Stimulated activated naive B cell treated with anti-CD40 and anti-IgM and Interleukin-4, amounts not matched to agents 10 μg/mL and 1 μg/mL and 100 μg/mL, for 72 hours (primary cell): Measurements from ENCODE around the gene RACGAP1.

ENCODE experiments used
- ATAC-seq, 2 donors: fragments of 150-1000 bp; cut with Tn5 transposase; replicated peaks; 2 replicates each; pipeline ENCODE4 v1.10.0; 2021; ENCODE audit warnings: moderate library complexity in 1 of 2
- DNase-seq: peaks from one replicate; pipeline ENCODE4 v3.0.0; 2021
- H3K27ac Mint-ChIP-seq: one replicate; pipeline ENCODE4 v1.8.0; 2022; ENCODE audit warnings: mild to moderate bottlenecking, mixed read lengths
- H3K27me3 Mint-ChIP-seq, 2 donors: one replicate each; pipeline ENCODE4 v1.8.0; 2022; ENCODE audit warnings: mixed read lengths in 2 of 2
- H3K36me3 Mint-ChIP-seq, 2 donors: one replicate each; pipeline ENCODE4 v1.8.0; 2022; ENCODE audit warnings: mixed read lengths in 2 of 2, mild to moderate bottlenecking in 1 of 2
- H3K4me1 Mint-ChIP-seq, 2 donors: one replicate each; pipeline ENCODE4 v1.8.0; 2022; ENCODE audit warnings: mixed read lengths in 2 of 2, mild to moderate bottlenecking in 1 of 2
- H3K4me3 Mint-ChIP-seq, 2 donors: one replicate each; pipeline ENCODE4 v1.8.0; 2022; ENCODE audit warnings: mild to moderate bottlenecking in 2 of 2, mixed read lengths in 2 of 2, moderate library complexity in 1 of 2
- H3K9me3 Mint-ChIP-seq, 2 donors: one replicate each; pipeline ENCODE4 v1.8.0; 2022; ENCODE audit warnings: mixed read lengths in 2 of 2, mild to moderate bottlenecking in 1 of 2

RACGAP1 gene

DNA sequence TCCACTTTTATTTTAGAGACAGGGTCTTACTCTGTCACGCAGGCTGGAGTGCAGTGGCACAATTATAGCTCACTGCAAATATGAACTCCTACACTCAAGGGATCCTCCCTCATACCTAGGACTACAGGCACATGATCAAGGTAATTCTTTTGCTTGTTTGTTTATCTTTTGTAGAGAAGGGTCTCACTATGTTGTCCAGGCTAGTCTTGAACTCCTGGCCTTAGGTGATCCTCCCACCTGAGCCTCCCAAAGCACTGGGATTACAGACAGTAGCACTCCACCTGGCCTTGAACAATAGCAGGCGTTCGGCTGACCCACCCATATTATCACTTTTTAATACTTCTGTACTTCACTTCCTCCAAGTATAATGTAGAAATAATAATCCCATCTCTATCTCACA lies 1.4 kb upstream of the RACGAP1 start:
- no peak for DNase-seq
- Mint-ChIP-seq H3K4me1 (peaks cover 5 to 23% of the 10 kb centered on the region in 2 donors), H3K36me3 (peaks cover 0 to 3% of the 10 kb centered on the region in 2 donors), H3K27ac (no peak overlapping the region), H3K4me3 (no peak overlapping the region), H3K27me3 (no peaks in the 10 kb centered on the region), H3K9me3 (peaks cover 2 to 4% of the 10 kb centered on the region in 2 donors)
- no peak for ATAC-seq

DNA sequence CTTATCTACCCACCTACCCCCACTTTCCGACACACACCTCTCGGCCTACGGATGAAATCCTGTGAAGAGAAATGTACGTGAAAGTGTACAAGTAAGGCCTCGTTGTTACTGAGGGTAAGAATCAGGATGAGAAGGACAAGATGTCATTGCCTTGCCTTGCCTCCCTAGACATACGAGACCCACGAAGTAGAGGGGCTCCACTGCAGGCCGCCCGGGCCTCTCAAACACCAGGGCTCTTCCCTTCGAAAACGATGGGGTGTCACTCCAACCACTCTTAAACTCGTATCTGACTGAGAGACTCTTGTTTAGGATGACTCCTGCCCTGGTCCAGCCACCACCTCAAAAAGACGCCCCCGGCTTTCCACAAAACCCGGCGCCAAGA lies 498 bp downstream of the RACGAP1 start:
- DNase-seq (no peak), ATAC-seq (peak; percentile 23 to 33)
- Mint-ChIP-seq H3K9me3 (peaks cover 2 to 4% of the 10 kb centered on the region in 2 donors), H3K4me1 (peaks cover 5 to 23% of the 10 kb centered on the region in 2 donors), H3K4me3 (peak overlapping the region; percentile 95 to 100), H3K27ac (peak overlapping the region; percentile 91), H3K27me3 (no peaks in the 10 kb centered on the region), H3K36me3 (peaks cover 0 to 3% of the 10 kb centered on the region in 2 donors)

DNA sequence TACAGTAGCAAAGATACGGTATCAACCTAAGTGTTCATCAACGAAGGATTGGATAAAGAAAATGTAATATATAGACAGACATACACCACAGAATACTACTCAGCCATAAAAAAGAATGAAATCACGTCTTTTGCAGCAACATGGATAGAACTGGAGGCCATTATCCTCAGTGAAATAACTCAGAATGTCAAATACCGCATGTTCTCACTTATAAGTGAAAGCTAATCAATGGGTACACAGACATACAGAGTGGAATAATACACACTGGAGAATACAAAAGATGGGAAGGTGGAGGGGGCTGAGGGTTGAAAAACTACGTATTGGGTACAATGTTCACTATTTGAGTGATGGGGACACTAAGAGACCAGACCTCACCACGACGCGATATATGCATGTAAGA lies 1.1 kb downstream of the RACGAP1 start:
- no peaks in the 10 kb centered on the region for H3K27me3 Mint-ChIP-seq
- no peak for ATAC-seq
- peaks cover 2 to 4% of the 10 kb centered on the region in 2 donors for H3K9me3 Mint-ChIP-seq
- H3K4me1 Mint-ChIP-seq, result peaks cover 5 to 23% of the 10 kb centered on the region in 2 donors
- peak overlapping the region; percentile 95 to 100 for H3K4me3 Mint-ChIP-seq
- peaks cover 0 to 3% of the 10 kb centered on the region in 2 donors for H3K36me3 Mint-ChIP-seq
- DNase-seq, result no peak
- H3K27ac Mint-ChIP-seq, result peak overlapping the region; percentile 91

DNA sequence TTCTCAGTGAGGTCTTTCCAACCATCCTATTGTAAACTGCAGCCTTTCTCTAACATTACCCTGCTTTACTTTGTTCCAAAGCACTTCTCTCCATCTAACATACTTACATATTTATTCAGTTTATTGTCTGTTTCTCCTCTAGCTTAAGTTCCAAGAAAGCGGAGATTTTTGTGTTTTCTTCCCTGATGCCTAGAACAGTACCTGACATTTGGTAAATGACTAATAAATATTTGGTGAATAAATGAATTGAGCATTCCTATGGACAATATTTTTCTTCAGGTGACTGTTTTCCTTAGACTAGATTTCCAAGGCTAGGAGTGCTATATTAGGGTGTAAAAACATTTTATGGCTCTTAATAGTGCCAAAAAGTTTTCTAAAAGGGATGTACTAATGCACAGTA lies 2.4 kb downstream of the RACGAP1 start:
- DNase-seq (no peak), ATAC-seq (no peak)

DNA sequence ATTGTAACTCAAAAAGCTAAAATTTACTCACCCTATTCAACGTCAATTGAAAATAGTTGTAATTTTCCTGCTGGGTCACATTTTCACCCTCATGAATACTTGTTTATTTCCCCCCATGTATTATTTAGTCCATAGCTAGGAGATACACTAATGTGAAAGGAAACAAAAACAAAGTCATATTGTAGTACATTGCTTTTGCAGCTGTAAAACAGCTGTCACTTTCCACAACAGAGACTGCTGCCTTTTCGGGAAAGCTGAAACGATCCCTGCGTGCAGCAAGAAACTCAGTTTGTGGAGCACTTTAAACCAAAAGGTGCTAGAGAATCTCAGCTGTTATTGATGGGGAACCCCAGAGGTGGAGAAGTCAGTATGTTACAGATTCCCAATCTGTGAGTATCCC lies 4.3 kb downstream of the RACGAP1 start:
- no peak overlapping the region for H3K27ac Mint-ChIP-seq
- no peak overlapping the region for H3K4me3 Mint-ChIP-seq
- H3K27me3 Mint-ChIP-seq, result no peaks in the 10 kb centered on the region
- H3K9me3 Mint-ChIP-seq, result peaks cover 2 to 4% of the 10 kb centered on the region in 2 donors
- peaks cover 0 to 3% of the 10 kb centered on the region in 2 donors for H3K36me3 Mint-ChIP-seq
- H3K4me1 Mint-ChIP-seq, result peaks cover 5 to 23% of the 10 kb centered on the region in 2 donors
- DNase-seq, result no peak
- no peak for ATAC-seq

More for the DNA sequence above, 2.4 kb downstream of the RACGAP1 start:
- Mint-ChIP-seq H3K4me1 (peaks cover 5 to 23% of the 10 kb centered on the region in 2 donors), H3K27ac (no peak overlapping the region), H3K36me3 (peaks cover 0 to 3% of the 10 kb centered on the region in 2 donors), H3K27me3 (no peaks in the 10 kb centered on the region), H3K4me3 (no peak overlapping the region), H3K9me3 (peaks cover 2 to 4% of the 10 kb centered on the region in 2 donors)

DNA sequence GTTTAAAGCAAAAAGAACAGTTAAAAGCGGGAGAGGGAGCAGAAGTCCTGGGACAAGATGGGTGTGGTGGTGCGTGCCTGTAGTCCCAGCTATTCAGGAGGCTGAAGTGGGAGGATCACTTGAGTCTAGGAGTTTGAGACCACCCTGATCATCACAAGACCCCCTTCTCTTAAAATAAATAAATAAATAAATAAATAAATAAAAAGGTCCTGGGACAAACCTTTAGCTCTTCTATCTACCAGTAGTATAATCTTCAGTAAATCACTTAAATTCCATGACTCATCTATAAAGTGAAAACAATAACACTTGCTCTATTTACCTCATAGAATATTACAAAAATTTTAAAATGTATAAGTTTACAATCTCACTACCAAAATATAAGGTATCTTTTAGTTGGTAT lies 5.8 kb downstream of the RACGAP1 start:
- DNase-seq (no peak), ATAC-seq (no peak)
- Mint-ChIP-seq H3K4me3 (no peak overlapping the region), H3K9me3 (no peaks in the 10 kb centered on the region), H3K27me3 (no peaks in the 10 kb centered on the region), H3K36me3 (peaks cover under 1% of the 10 kb centered on the region in 2 donors), H3K4me1 (peaks cover 0 to 8% of the 10 kb centered on the region in 2 donors), H3K27ac (no peak overlapping the region)

DNA sequence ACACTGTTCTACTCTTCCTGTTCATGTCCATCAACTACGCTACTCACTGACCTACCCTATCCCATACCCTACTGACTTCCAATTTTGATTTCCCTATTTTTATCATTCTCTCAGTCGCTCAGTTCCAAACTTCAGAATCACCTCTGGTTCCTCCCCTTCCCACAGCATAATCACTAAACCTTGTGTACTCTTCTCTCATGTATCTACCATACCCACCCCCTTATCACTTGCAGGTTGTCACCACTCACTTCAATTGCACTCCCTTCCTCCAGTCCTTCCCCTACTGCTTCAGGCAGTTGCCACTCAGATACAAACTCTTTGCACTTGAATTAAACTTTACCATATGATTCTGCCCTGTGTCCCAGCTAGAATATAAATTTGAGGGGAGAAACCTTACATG lies 6.3 kb downstream of the RACGAP1 start:
- Mint-ChIP-seq H3K27me3 (no peaks in the 10 kb centered on the region), H3K4me1 (peaks cover 0 to 8% of the 10 kb centered on the region in 2 donors), H3K36me3 (peaks cover 3 to 5% of the 10 kb centered on the region in 2 donors), H3K27ac (no peak overlapping the region), H3K9me3 (no peaks in the 10 kb centered on the region), H3K4me3 (no peak overlapping the region)
- ATAC-seq (no peak), DNase-seq (no peak)

DNA sequence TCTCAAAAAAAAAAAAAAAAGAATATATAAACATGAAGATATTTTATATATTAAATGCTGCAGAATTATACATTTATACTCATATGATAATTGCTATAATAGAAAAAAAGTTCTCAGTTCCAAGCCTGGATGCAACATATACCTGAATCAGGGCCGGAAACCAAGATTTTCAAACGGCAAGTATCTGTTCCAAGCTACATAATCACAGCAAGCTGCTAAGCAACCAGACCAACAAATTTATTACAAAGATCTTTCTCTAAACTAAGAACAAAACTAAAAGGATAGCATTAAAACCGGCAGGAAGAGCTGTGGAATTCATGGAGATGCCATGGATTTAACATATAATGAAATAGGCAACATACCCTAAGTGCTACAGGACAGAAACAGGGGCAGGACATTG lies 7.1 kb downstream of the RACGAP1 start:
- DNase-seq, result no peak
- H3K4me1 Mint-ChIP-seq, result peaks cover 0 to 6% of the 10 kb centered on the region in 2 donors
- no peak overlapping the region for H3K27ac Mint-ChIP-seq
- no peak overlapping the region for H3K4me3 Mint-ChIP-seq
- H3K27me3 Mint-ChIP-seq, result no peaks in the 10 kb centered on the region
- peaks cover 5 to 11% of the 10 kb centered on the region in 2 donors for H3K36me3 Mint-ChIP-seq
- H3K9me3 Mint-ChIP-seq, result no peaks in the 10 kb centered on the region
- ATAC-seq, result no peak

DNA sequence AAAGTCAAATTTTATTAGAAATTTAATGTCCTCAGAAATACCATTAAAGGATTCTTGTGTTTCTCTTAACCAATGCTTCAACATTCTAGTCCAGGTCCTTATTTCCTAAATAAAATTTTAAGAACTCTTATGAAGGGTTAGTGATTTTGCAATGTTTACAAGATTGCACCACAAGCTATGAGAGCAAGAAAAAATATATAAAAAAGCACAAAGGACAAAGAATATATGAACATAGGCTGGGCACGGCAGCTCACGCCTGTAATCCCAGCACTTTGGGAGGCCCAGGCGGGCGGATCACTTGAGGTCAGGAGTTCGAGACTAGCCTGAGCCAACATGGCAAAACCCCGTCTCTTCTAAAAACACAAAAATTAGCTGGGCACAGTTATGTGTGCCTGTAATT lies 7.7 kb downstream of the RACGAP1 start:
- H3K27ac Mint-ChIP-seq, result no peak overlapping the region
- no peaks in the 10 kb centered on the region for H3K9me3 Mint-ChIP-seq
- H3K27me3 Mint-ChIP-seq, result no peaks in the 10 kb centered on the region
- peaks cover 0 to 6% of the 10 kb centered on the region in 2 donors for H3K4me1 Mint-ChIP-seq
- ATAC-seq, result no peak
- H3K36me3 Mint-ChIP-seq, result peaks cover 5 to 12% of the 10 kb centered on the region in 2 donors
- H3K4me3 Mint-ChIP-seq, result no peak overlapping the region
- DNase-seq, result no peak

DNA sequence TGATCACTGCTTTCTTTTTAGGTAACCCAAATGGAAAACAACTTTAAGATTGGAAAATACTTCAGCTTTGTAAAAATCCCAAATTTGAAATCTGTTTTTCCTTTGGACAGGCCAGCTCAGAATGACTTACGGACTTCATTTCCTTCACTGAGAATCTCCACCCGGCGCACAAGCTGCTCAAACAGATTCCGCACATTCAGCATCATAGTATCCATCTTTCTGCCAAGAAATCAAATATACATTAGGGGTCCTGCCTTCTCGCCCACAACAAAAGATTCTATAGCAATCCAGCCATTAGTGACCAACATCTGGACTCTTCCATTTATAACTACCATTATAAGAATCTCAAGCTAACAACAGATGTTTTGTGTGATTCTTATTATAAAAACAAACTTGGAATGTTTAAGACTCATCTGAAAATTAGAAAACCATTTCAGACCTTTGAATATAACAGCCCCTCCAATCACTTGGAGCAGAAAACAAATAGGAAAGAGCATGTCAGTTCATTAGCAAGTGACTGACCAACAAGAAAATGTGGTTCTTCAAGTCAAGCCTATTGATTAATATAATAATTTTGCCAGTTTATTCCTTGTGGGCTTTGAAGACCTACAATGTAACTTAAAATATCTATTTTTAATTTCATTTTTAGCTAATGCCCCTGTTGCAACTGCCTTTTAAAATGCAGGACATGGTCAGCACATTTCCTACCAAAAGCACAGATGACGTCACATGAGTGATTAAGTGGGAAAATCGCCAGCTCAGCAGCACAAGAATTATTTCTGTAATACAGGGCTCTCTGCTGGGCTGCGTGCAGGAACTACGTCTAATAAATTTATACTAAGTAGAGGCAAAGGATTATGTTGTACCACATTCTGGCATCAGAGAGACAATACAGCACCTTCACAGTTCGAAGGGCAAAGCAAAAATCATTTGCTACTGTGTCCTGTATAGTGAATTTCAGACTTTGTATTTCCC lies 8.5 kb downstream of the RACGAP1 start:
- Mint-ChIP-seq H3K9me3 (no peaks in the 10 kb centered on the region), H3K36me3 (peaks cover 5 to 12% of the 10 kb centered on the region in 2 donors), H3K4me3 (no peak overlapping the region), H3K4me1 (peaks cover 0 to 6% of the 10 kb centered on the region in 2 donors), H3K27ac (no peak overlapping the region), H3K27me3 (no peaks in the 10 kb centered on the region)
- ATAC-seq, result no peak
- DNase-seq, result no peak

DNA sequence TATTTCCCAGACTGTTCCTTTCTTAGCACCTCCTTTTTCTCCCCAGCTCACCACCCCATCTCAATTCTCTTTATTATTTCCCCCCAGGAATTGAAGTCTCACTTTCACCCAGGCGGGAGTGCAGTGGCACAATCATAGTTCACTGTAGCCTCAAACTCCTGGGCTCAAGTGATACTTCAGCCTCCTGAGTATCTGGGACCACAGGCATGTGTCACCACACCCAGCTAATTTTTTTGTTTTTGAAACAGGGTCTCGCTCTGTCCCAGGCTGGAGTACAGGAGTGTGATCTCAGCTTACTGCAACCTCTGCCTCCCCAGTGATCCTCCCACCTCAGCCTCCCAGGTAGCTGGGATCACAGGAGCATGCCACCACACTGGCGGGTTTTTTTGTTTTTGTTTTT lies 11.0 kb downstream of the RACGAP1 start:
- Mint-ChIP-seq H3K27me3 (no peaks in the 10 kb centered on the region), H3K27ac (no peak overlapping the region), H3K4me3 (no peak overlapping the region), H3K36me3 (peaks cover 14 to 17% of the 10 kb centered on the region in 2 donors), H3K4me1 (peaks cover 0 to 6% of the 10 kb centered on the region in 2 donors), H3K9me3 (no peaks in the 10 kb centered on the region)
- DNase-seq (no peak), ATAC-seq (no peak)

DNA sequence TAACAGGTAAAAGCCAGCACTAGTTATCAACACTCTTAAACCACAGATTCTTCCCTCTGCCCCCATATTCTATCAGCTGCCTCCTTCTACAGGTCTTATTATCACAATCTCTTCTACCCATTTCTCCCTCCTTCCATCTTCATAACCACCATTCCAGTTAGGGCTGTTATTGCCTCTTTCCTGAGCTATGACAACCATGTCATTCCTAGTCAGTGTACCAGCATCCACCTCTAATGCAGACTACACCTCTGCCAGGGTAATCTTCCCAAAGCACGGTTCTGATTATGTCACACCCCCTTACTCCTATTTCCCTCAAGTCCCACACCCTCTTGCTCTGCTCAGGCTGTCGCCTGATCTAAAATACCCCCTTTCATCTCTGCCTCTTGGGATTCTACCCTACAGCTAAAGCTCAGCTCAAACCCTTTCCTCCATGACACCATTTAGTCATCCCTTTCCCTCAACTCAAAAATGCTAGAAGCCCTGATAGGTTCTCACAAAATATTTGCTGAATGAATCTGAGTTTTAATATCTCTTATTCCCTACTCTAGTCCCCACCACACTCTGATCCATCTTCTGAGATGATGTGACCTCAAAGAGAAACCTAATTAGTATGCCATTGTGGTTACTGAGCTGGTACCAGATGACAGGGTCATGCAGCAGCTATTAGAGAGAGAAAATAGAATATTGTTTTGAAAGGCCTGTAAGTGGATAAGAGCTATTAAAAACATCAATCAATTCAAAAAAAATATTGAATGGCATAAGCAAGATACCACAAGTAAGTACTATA lies 11.7 kb downstream of the RACGAP1 start:
- Mint-ChIP-seq H3K27me3 (no peaks in the 10 kb centered on the region), H3K4me1 (peaks cover 0 to 6% of the 10 kb centered on the region in 2 donors), H3K36me3 (peaks cover 15 to 18% of the 10 kb centered on the region in 2 donors), H3K27ac (no peak overlapping the region), H3K9me3 (no peaks in the 10 kb centered on the region), H3K4me3 (no peak overlapping the region)
- ATAC-seq (peak in 1 of 2 donors; percentile 51), DNase-seq (no peak)

DNA sequence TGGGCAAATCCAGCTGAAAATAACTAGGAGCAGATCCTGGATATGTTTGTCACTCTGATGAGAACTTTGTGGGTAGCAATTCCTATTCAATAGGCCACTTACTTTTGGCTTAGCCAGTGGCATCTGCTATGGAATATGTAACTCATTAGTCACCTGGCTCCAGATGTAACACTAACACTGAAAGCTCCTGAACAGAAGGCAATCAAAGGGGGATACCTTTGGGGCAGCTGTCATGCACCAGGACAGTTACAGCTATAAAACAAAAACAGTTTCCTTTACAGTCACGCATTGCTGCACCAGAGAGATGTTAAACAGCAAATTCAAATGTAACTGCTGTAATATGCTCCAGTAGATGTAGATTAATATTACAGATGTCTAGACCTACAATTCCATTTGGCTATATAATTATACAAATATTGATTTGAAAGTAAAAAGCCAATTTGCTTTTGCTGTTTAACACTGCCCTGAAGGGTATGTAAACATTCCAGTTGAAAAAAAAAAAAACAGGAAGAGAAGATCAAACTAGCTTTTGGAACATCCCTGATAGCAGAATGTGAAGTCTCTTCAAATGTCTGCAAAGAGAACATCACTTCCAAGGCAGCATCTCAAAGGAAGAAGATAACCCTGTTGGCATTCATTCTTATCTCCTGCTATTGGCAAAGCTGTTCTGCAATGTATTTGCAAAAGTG lies 18.4 kb downstream of the RACGAP1 start:
- no peak overlapping the region for H3K4me3 Mint-ChIP-seq
- H3K27me3 Mint-ChIP-seq, result no peaks in the 10 kb centered on the region
- peak in 1 of 2 donors; percentile 14 for ATAC-seq
- H3K4me1 Mint-ChIP-seq, result peaks cover 2 to 6% of the 10 kb centered on the region in 2 donors
- no peak for DNase-seq
- H3K9me3 Mint-ChIP-seq, result no peaks in the 10 kb centered on the region
- no peak overlapping the region for H3K27ac Mint-ChIP-seq
- peaks cover 6 to 15% of the 10 kb centered on the region in 2 donors for H3K36me3 Mint-ChIP-seq

DNA sequence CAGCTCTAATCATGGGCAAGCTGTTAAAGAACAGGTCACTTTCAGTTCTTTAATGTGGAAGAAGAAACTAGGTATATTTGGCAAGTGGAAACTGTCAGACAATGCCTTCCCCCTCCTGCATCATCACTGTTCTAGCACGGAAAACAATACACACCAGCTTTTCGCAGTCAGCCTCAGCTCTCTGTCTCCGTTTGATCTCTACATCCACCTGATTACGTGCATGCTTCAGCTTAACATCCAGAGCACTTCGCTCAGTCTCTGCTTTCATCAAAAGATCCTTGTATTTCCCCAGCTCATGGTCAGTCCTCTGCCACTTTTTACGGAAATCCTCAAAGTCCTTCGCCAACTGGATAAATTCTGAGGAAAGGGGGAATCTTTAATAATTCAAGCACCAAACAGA lies 19.0 kb downstream of the RACGAP1 start:
- Mint-ChIP-seq H3K36me3 (peaks cover 7 to 15% of the 10 kb centered on the region in 2 donors), H3K27me3 (no peaks in the 10 kb centered on the region), H3K4me1 (peaks cover 2 to 6% of the 10 kb centered on the region in 2 donors), H3K27ac (peak overlapping the region; percentile 10), H3K4me3 (no peak overlapping the region), H3K9me3 (no peaks in the 10 kb centered on the region)
- ATAC-seq (no peak), DNase-seq (no peak)
